ENCODE data around the gene ZBP1.
A peak's percentile ranks its signal among the peaks of the same experiment; 100 is the strongest.

Gene ZBP1

DNA sequence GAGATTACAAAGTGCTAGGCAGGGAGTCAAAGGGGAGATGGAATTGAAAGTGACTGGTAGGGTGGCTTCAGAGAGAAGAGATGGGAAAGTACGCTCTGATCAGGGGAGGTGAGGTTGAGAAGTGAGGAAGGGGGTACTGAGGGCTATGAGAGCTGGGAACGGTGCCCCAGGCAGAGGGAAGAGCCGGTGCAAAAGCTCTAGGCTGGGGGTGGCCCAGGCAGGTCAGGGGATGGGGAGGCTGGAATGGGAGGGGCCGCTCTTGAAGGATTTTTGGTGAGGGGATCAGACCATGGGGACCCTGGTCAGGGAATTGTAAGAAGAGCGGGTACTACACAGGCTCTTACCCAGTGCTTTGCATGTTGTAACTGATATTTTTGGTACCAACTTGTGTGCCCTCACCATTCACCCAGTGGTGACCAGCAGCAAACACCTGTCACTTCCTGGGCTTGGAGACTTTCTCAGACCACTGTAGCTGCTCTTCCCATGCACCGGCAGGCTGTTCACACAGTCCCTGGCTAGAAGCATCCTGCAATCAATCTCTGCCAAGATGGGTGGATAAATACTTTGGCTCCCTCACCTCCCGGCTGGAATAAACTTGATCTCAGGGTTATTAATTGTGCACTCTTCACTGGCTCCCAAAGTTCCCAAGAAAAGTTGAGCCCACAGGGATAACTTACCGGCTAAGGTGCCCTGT lies 35.3 kb downstream of the ZBP1 start:
- H3F3A ChIP-seq (ENCODE audit: low read depth), result no peaks in the 10 kb centered on the region
- no peaks in the 10 kb centered on the region for H3K79me2 ChIP-seq (ENCODE audit: insufficient read depth, low read length)
- H4K20me1 ChIP-seq (ENCODE audit: insufficient read depth, low read length, poor library complexity, severe bottlenecking), result no peaks in the 10 kb centered on the region
- no peak overlapping the region for H2AFZ ChIP-seq (ENCODE audit: low read length)
- H3K4me3 ChIP-seq (ENCODE audit: low read length, poor library complexity, severe bottlenecking), result no peak overlapping the region
- H3K9ac ChIP-seq (ENCODE audit: low read depth, low read length, poor library complexity, severe bottlenecking), result no peak overlapping the region
- TF ChIP-seq EZH2phosphoT487 (IDR thresholded peaks at IDR 0.05; ENCODE audit: borderline replicate concordance) (no peak), CTCF (conservative IDR thresholded peaks at IDR 0.05; ENCODE audit: low read length) (no peak)
- H3K4me2 ChIP-seq (ENCODE audit: low read depth, low read length, poor library complexity, severe bottlenecking), result no peak overlapping the region
- H3K36me3 ChIP-seq (ENCODE audit: insufficient read depth, low read length), result no peaks in the 10 kb centered on the region
- H3K9me3 ChIP-seq (ENCODE audit: insufficient read depth, low read depth, low read length), result no peaks in the 10 kb centered on the region
- no peaks in the 10 kb centered on the region for H3K27me3 ChIP-seq (ENCODE audit: insufficient read depth, low read length, poor library complexity, severe bottlenecking)
- H3K4me1 ChIP-seq (ENCODE audit: insufficient read depth, low read length, poor library complexity, severe bottlenecking), result no peaks in the 10 kb centered on the region
- H3K9me2 ChIP-seq (replicated peaks; ENCODE audit: low read depth, low read length), result no peaks in the 10 kb centered on the region

DNA sequence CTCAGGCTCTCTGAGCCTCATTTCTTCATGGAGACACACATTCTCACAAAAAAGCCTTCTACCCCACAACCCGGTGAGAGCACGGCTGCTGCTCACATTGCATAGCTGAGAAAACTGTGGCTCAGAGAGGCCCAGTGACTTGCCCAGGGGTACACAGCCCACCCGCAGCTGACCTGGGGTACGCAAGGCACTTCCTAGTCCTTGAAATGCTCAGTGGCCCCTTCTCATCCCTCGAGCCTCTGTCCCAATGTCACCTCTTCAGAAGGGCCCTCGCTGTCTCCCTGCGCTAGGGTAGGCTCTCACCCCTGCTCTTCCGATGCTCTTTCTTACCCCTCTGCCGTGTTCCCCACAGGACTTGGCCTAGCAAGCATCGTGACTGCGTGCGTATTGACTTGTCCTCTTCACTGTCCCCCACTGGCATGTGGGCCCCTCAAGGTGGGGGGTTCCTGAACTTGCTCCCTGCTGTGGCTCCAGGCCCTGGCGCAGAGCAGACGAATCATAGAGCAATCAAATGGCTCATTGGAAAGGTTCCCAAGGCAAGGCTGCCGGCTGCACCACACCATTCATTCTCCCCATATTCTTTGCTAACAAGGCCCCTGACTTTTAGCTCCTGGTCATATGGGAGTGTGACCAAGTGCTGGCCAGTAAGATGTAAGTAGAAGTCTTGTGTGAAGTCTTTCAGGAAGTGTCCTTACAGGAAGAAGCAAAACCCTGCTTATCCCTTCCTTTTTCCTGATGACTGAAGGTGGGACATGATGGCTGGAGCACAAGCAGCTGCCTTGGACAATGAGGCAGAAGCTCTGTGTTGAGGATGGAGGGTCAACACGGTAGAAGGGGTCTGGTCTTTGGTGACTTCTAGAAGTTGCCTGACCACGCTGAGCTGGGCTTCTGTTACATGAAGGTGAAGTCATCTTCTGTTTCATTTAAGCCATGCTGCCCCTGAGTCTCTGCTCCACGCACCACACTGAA lies 36.7 kb downstream of the ZBP1 start:
- H3F3A ChIP-seq (ENCODE audit: low read depth), result no peaks in the 10 kb centered on the region
- TF ChIP-seq EZH2phosphoT487 (IDR thresholded peaks at IDR 0.05; ENCODE audit: borderline replicate concordance) (no peak), CTCF (conservative IDR thresholded peaks at IDR 0.05; ENCODE audit: low read length) (no peak)
- H3K9ac ChIP-seq (ENCODE audit: low read depth, low read length, poor library complexity, severe bottlenecking), result no peak overlapping the region
- H3K36me3 ChIP-seq (ENCODE audit: insufficient read depth, low read length), result no peaks in the 10 kb centered on the region
- H3K4me3 ChIP-seq (ENCODE audit: low read length, poor library complexity, severe bottlenecking), result no peak overlapping the region
- no peaks in the 10 kb centered on the region for H3K79me2 ChIP-seq (ENCODE audit: insufficient read depth, low read length)
- H3K4me1 ChIP-seq (ENCODE audit: insufficient read depth, low read length, poor library complexity, severe bottlenecking), result no peaks in the 10 kb centered on the region
- H3K4me2 ChIP-seq (ENCODE audit: low read depth, low read length, poor library complexity, severe bottlenecking), result no peak overlapping the region
- H3K9me3 ChIP-seq (ENCODE audit: insufficient read depth, low read depth, low read length), result no peaks in the 10 kb centered on the region
- H4K20me1 ChIP-seq (ENCODE audit: insufficient read depth, low read length, poor library complexity, severe bottlenecking), result no peaks in the 10 kb centered on the region
- H3K27me3 ChIP-seq (ENCODE audit: insufficient read depth, low read length, poor library complexity, severe bottlenecking), result no peaks in the 10 kb centered on the region
- H2AFZ ChIP-seq (ENCODE audit: low read length), result no peak overlapping the region
- H3K9me2 ChIP-seq (replicated peaks; ENCODE audit: low read depth, low read length), result no peaks in the 10 kb centered on the region

- no peaks in the 10 kb centered on the region for H3K27me3 ChIP-seq (ENCODE audit: insufficient read depth, low read length, poor library complexity, severe bottlenecking)
- TF ChIP-seq CTCF (conservative IDR thresholded peaks at IDR 0.05; ENCODE audit: low read length), result peak; percentile 72
- TF ChIP-seq EZH2phosphoT487 (IDR thresholded peaks at IDR 0.05; ENCODE audit: borderline replicate concordance), result no peak
- H2AFZ ChIP-seq (ENCODE audit: low read length), result no peak overlapping the region
- H4K20me1 ChIP-seq (ENCODE audit: insufficient read depth, low read length, poor library complexity, severe bottlenecking), result no peaks in the 10 kb centered on the region
- no peaks in the 10 kb centered on the region for H3K9me2 ChIP-seq (replicated peaks; ENCODE audit: low read depth, low read length)
- H3K4me3 ChIP-seq (ENCODE audit: low read length, poor library complexity, severe bottlenecking), result no peak overlapping the region
- H3K9me3 ChIP-seq (ENCODE audit: insufficient read depth, low read depth, low read length), result no peaks in the 10 kb centered on the region
- no peaks in the 10 kb centered on the region for H3F3A ChIP-seq (ENCODE audit: low read depth)
- H3K4me1 ChIP-seq (ENCODE audit: insufficient read depth, low read length, poor library complexity, severe bottlenecking), result no peaks in the 10 kb centered on the region
- H3K9ac ChIP-seq (ENCODE audit: low read depth, low read length, poor library complexity, severe bottlenecking), result no peak overlapping the region
- no peaks in the 10 kb centered on the region for H3K79me2 ChIP-seq (ENCODE audit: insufficient read depth, low read length)
- H3K36me3 ChIP-seq (ENCODE audit: insufficient read depth, low read length), result no peaks in the 10 kb centered on the region
- no peak overlapping the region for H3K4me2 ChIP-seq (ENCODE audit: low read depth, low read length, poor library complexity, severe bottlenecking)
Measured at GRCh38 chr20:57582432-57583288, 37.6 kb downstream of the ZBP1 start.

Measured in Loucy (cell line).